Right forelimb (tissue), 1 donor: ENCODE data around the gene CCDC85C.

Source experiments
- DNase-seq: peaks from one replicate; pipeline ENCODE4 v3.0.0-alpha.2; 2018

The CCDC85C gene

DNA sequence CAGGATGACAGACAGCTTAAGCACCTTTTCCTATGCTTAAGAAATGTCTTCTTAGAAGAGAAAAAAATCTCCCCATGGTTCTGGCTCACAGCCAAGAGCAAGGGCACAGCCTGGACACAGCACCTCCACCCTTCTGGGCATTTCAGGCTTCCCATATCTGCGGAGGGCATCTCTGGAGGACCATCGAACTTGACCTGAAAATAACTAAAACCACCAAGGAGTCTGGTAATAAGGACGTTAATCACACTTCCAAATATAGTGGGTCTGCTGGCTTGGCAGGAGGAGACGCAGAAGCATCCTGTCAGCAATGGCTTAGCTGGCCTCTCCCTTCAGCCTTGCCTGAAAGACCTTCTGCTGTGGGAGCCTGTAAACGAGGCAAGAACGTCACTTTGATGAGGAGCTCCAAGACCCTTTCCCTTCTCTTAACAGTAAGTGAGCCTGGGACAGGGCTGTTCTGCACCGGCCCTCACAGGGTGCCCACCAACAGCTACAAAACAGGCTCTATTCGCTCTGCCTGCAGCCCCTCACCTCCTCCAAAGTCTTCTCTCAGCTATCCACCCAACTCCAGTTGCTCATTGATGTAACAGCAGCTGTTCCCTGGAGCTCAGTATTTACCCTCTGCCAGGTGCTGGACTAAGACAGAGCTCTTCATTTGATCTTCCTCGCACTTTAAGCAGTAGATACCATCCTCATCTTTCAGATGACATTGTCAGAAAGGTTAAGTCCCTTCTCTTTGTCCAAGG lies 136.5 kb downstream of the CCDC85C start:
- no peak for DNase-seq

DNA sequence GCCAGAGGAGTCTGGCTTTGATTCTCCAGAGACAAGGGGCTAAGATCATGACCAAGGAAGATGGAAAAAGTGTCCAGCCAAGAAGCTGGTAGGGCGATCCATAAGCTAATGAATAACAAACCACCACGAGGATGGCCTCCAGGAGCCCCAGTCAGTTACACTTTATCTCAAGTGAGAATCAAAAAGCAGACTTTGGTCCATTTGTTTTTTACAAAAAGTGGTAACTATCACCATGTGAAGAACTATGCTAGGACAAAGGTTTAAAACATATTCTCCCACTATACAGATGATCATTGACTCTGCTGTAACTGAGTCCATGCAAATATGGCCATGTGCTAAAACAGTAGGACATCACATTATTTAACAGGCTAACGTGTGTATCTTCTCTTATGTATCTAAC lies 137.2 kb downstream of the CCDC85C start:
- DNase-seq = no peak

DNA sequence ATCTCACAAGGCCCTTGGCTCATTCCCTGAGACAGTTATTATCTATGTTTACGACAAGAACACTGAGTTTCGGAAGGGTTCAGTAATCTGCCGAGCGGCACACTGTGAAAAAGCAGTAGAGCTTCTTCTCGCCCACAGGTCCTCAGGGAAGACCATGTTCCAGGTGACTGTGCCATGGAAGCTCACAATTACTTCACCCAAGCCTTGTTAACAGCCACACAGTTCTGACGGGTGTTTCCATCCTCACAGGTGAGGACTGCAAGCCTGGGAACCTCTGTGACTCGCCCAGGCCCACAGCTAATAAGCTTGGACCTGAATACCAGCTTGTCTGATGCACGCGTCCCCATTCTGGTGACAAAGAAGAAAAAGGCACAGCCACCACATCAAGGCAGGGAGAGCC lies 138.7 kb downstream of the CCDC85C start:
- no peak for DNase-seq

DNA sequence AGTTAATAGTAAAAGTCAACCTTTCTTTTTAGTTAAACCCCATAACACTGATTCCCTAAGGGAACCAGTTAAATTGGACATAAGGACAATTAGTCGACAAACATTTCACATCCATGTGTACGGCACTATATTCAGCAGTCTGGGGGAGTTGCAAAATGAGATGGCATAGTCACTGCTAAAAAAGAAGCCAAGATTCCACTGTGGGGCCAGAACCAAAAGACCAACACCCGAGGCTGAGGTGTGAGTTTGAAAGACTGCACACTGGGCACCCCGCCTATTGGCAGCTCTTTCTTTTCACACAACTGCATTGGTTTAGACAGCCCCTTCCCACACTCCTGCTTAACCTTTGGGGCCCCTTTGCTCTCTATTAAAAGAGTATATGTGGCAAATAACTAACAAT lies 140.0 kb downstream of the CCDC85C start:
- no peak for DNase-seq

DNA sequence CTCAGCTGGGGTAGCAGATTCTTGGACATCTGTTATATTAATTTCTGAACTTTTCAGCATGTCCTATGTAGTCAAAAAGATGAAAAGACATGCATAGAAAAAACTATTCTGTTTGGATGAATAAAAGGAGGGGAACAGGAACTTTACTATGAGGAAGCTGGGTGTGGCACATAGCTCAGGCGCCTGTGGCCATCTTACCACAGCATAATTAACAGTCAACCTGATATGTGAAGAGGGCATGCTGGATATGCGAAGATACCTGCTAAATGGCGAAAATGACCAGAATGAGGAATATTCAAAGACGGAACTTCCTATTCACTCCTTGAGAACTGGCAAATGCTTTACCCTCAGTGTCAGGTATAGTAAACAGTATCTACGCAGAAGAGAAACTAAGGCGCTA lies 141.8 kb downstream of the CCDC85C start:
- no peak for DNase-seq

DNA sequence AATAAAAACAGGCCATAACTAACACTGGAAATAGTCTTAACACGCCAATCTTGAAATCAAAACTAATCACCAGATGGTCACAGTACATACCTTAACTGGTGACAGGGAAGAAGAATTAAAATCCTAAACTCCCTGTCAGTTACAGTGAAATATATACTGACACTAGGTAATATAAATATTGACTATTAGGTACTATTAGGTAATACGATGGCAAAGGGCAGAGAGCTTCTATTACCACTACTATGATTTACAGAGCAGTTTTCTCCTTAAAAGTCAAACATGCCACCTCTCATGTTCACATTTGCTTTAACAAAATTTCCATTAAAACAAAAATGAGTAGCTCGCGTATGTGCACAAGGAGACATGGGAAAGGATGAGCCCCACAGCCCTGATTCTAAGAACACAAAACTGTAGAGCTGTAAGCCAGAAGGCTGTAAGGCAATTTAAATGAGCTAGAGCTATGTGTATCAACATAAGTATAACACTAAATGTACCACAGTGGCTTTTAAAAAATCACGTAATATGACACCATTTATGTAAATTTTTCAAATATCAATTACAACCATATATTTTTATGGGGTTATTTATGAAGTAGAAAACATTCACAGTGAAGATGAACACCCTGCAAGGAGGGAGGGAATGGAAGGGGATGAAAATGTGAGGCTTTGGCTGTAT lies 142.5 kb downstream of the CCDC85C start:
- DNase-seq = no peak

DNA sequence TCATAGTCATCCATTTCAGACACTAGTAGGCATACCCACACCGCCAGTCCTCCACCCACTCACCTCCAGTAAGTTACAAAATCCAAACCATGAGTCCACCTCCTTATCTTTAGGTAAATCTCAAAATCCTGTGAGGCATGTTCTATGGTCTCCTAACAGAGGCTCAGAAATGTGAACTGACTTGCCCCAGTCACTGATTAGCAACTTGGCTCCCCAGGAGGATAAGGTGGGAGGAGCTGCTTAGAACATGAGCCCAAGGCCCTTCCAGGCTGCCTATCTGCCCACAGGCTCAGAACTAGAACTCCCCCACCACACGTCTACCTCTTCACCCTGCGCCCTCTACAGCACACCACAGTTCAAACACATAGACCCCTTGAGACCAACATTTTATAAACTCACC lies 143.2 kb downstream of the CCDC85C start:
- DNase-seq = no peak

DNA sequence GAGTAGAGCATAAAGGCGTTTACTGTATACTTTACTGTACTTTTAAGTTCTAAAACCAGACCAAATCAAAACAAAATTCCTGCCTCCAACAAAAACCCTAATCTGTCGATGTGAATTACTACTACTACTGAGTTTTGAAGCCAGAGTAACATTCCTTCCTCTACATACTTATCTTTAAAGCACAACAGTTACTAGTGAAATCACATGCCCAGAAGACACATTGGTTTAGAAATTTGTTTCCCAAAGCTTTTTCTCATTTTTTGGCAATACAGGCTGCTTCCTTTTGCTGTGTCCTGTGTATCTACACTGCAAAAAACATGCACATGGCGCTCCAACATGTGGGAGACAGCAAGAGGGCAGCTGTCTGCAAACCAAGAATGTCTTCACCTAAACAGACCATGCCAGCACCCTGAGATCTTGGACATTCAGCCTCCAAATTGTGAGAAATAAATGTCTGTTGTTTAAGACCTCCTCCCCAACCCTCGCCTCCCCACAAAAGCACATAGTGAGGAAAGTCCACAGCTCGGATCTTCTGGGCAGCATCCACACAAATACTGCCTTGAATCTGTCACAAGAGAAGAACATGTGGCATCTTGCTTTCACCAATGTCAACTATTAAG lies 144.4 kb downstream of the CCDC85C start:
- no peak for DNase-seq

DNA sequence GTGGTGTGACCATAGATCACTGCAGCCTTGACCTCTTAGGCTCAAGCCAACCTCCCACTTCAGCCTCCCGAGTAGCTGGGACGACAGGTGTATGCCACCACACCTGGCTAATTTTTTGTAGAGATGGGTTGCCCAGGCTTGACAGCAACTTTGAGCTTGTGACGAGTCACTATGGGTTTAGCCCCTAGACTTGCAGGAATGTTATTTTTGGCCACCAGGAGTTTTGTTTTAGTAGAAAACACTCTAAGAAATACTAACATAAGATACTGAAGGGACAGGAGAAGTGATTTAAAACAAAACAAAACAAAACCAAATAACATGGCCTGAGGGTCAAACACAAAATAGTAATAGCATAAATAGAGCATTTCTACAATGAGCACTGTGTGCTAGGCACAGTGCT lies 149.8 kb downstream of the CCDC85C start:
- DNase-seq = no peak

DNA sequence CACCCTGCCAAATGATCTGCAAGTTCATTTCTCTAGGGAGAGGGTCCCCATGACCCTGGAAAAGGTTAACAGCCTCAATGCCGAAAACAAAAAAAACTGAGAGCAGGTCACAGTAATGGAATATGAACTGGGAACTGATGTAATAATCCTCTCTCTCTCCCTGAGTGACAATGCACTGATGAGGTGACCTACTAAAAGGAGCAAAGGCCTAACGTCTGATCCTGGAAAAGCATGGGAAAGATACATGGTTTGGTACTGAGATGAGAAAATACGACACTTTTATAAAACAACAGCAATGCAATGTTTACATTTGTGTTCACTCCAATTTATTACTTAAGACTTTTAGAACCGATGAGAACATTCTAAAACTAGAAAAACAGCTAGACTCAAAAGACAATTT lies 151.0 kb downstream of the CCDC85C start:
- no peak for DNase-seq

DNA sequence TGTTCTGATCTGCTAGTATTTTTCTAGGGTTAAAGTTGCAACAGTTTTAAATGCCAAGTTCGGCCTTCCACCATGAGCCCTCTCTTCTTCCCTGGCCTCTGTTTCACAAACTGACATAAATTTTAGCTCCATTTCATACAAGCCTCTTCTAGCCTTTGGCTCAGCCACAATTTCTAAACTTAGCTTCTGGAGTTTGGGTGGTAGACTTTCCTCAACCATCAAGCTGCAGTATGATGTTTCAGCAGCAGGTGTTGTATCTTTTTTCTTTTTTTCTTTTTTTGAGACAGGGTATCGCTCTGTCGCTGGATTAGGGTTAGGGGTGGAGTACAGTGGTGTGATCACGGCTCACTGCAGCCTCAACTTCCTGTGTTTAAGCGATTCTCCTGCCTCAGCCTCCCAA lies 152.8 kb downstream of the CCDC85C start:
- no peak for DNase-seq

DNA sequence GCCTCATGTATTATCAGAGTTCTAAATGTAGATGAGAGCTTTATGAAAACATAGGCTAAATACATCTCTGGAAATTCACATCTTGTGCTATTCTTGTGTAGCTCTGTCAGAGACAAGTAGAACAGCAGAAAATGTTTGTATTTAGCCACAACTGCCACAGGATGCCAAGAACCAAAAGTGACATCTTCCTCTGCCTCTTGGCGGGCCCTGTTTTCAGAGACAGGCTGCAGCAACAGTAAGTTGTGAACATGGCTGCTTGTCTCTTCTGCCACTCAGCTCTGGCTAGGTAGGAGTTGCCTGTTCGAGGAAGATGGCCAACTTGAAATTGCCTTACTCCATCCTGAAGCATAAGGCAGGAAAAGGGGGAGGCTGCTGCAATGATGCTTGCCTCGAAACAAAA lies 153.7 kb downstream of the CCDC85C start:
- no peak for DNase-seq
